Ureter (tissue), 1 donor: Measurements from ENCODE around the gene TGIF2LY. TPM values are rescaled to one million over a fixed set of nuclear protein-coding genes. Genes with fewer than 3 reads are reported as not detected.
"Not testable (repeated sequence)": the region's sequence is repeated elsewhere in the genome, so short reads cannot be mapped to it uniquely, and the experiment has no call there.

Experiments used
- DNase-seq: peaks from one replicate; pipeline ENCODE4 v3.0.0-alpha.2; 2020; ENCODE audit warnings: low spot score
- total RNA-seq: library from RNA; stranded (reverse); gene quantifications from one replicate; pipeline ENCODE4 v1.2.4, GENCODE V29; 2023
- donor health status: DM: yes; HTN: yes; CAD: no.

TGIF2LY gene
- not detected for total RNA-seq

GRCh38 chrY:3578767-3579166 lies at the start of gene TGIF2LY:
Gene TGIF2LY (plus strand): TSS chrY:3579067. CDS start chrY:3579245, 178 bp downstream.
- DNase-seq, result not testable (repeated sequence)
